Loucy (cell line): ENCODE measurements around the gene CLASP1.

Source experiments
- H2AFZ ChIP-seq: fragments of 200-600 bp; sonication (generic); 2 replicates; pipeline ENCODE4 v1.6.0; 2016; ENCODE audit warnings: antibody characterized with exemption, mild to moderate bottlenecking, low read length, moderate library complexity
- H3F3A ChIP-seq: fragments of 200-600 bp; 2 replicates; pipeline ENCODE4 v1.6.0; 2016; ENCODE audit warnings: antibody characterized with exemption, low read depth, mild to moderate bottlenecking
- H3K27me3 ChIP-seq: fragments of 200-600 bp; sonication (generic); 2 replicates; pipeline ENCODE4 v1.6.1; 2014; ENCODE audit warnings: low read length, mild to moderate bottlenecking; ENCODE audit not compliant: insufficient read depth, poor library complexity, severe bottlenecking
- H3K36me3 ChIP-seq: fragments of 200-600 bp; sonication (generic); 2 replicates; pipeline ENCODE4 v1.6.1; 2016; ENCODE audit warnings: low read length; ENCODE audit not compliant: insufficient read depth
- H3K4me1 ChIP-seq: fragments of 200-600 bp; sonication (generic); 2 replicates; pipeline ENCODE4 v1.5.1; 2014; ENCODE audit warnings: low read length, mild to moderate bottlenecking; ENCODE audit not compliant: insufficient read depth, poor library complexity, severe bottlenecking
- H3K4me2 ChIP-seq: fragments of 200-600 bp; sonication (generic); 2 replicates; pipeline ENCODE4 v1.6.0; 2014; ENCODE audit warnings: antibody characterized with exemption, low read length, low read depth, mild to moderate bottlenecking; ENCODE audit not compliant: poor library complexity, severe bottlenecking
- H3K4me3 ChIP-seq: fragments of 200-600 bp; sonication (generic); 2 replicates; pipeline ENCODE4 v1.5.1; 2014; ENCODE audit warnings: low read length, mild to moderate bottlenecking, mixed read lengths; ENCODE audit not compliant: poor library complexity, severe bottlenecking
- H3K79me2 ChIP-seq: fragments of 200-600 bp; sonication (generic); 2 replicates; pipeline ENCODE4 v1.6.1; 2014; ENCODE audit warnings: low read length; ENCODE audit not compliant: insufficient read depth
- H3K9ac ChIP-seq: fragments of 200-600 bp; sonication (generic); 2 replicates; pipeline ENCODE4 v1.6.0; 2014; ENCODE audit warnings: mild to moderate bottlenecking, low read depth, low read length, moderate library complexity; ENCODE audit not compliant: poor library complexity, severe bottlenecking
- H3K9me2 ChIP-seq: fragments of 200-600 bp; sonication (generic); replicated peaks from 2 replicates; pipeline ENCODE4 v1.6.1; 2016; ENCODE audit warnings: low read depth, low read length, mixed read lengths
- H3K9me3 ChIP-seq: fragments of 200-600 bp; sonication (generic); 2 replicates; pipeline ENCODE4 v1.6.1; 2014; ENCODE audit warnings: mild to moderate bottlenecking, antibody characterized with exemption, low read length, low read depth; ENCODE audit not compliant: insufficient read depth
- H4K20me1 ChIP-seq: fragments of 200-600 bp; sonication (generic); 2 replicates; pipeline ENCODE4 v1.6.0; 2014; ENCODE audit warnings: antibody characterized with exemption, low read length, mild to moderate bottlenecking; ENCODE audit not compliant: insufficient read depth, poor library complexity, severe bottlenecking
- EZH2phosphoT487 ChIP-seq: fragments of 200-600 bp; IDR thresholded peaks from 2 replicates; pipeline ENCODE4 v1.6.1; 2018; ENCODE audit warnings: antibody characterized with exemption, mild to moderate bottlenecking, moderate library complexity, borderline replicate concordance
- TF ChIP-seq, protein P1 (sequence below): fragments of 200-600 bp; sonication (generic); conservative IDR thresholded peaks from 2 replicates; pipeline ENCODE4 v1.5.1; 2014; ENCODE audit warnings: mild to moderate bottlenecking, antibody characterized with exemption, low read length

Gene CLASP1

GRCh38 chr2:121365061-121365460, 284.2 kb downstream of the CLASP1 start:
- H3F3A ChIP-seq, result no peaks in the 10 kb centered on the region
- no peaks in the 10 kb centered on the region for H3K9me3 ChIP-seq
- TF ChIP-seq, protein P1, sequence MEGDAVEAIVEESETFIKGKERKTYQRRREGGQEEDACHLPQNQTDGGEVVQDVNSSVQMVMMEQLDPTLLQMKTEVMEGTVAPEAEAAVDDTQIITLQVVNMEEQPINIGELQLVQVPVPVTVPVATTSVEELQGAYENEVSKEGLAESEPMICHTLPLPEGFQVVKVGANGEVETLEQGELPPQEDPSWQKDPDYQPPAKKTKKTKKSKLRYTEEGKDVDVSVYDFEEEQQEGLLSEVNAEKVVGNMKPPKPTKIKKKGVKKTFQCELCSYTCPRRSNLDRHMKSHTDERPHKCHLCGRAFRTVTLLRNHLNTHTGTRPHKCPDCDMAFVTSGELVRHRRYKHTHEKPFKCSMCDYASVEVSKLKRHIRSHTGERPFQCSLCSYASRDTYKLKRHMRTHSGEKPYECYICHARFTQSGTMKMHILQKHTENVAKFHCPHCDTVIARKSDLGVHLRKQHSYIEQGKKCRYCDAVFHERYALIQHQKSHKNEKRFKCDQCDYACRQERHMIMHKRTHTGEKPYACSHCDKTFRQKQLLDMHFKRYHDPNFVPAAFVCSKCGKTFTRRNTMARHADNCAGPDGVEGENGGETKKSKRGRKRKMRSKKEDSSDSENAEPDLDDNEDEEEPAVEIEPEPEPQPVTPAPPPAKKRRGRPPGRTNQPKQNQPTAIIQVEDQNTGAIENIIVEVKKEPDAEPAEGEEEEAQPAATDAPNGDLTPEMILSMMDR, result no peak
- no peak for TF ChIP-seq EZH2phosphoT487
- no peaks in the 10 kb centered on the region for H4K20me1 ChIP-seq
- H3K4me2 ChIP-seq, result no peak overlapping the region
- H3K79me2 ChIP-seq, result no peaks in the 10 kb centered on the region
- H3K9ac ChIP-seq, result no peak overlapping the region
- H3K36me3 ChIP-seq, result peaks cover 74% of the 10 kb centered on the region; the same call in 1 of the 2 replicates
- H3K9me2 ChIP-seq, result no peaks in the 10 kb centered on the region
- H2AFZ ChIP-seq, result no peak overlapping the region
- H3K4me3 ChIP-seq, result no peak overlapping the region
- no peaks in the 10 kb centered on the region for H3K27me3 ChIP-seq
- no peaks in the 10 kb centered on the region for H3K4me1 ChIP-seq

DNA sequence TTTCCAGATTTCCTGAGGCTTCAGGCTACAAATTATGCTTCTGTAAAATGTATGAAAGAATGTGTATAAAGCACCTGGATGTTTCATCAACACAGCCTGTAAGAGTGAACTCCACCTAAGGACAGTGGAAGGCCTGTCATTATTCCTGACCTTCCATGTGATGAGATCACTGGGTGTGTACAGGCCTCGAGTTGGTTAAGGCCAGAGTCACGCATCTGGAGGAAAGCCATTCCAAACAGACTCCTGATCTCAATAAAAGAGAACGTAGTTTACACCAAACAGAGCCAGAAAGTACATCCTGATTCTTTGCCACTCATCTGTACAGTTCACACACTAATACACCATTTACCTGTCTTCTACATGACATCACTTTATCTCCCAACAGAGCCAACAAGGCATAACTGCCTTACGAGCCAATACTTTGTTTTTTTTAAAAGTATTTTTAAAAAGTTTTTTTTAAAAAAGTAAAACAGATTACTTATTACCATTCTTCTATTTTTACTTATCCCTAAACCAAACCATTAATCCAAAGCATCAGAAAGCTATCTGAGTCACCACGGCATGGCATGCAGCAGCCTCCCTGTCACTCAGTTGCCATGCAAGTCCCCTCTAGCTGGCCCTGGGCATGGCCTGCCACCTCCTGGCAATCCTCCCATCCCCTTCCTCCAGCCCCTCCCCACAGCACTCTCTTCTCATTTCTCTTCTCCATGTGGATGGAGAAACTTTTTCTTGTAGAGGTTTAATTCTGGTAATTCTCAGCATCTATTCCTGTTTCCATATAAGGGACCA, 285.4 kb downstream of the CLASP1 start:
- H3K4me1 ChIP-seq, result no peaks in the 10 kb centered on the region
- no peaks in the 10 kb centered on the region for H3K27me3 ChIP-seq
- H3K9ac ChIP-seq, result no peak overlapping the region
- no peak for TF ChIP-seq EZH2phosphoT487
- TF ChIP-seq, protein P1, result no peak
- H3K9me2 ChIP-seq, result no peaks in the 10 kb centered on the region
- H3F3A ChIP-seq, result no peaks in the 10 kb centered on the region
- no peak overlapping the region for H3K4me2 ChIP-seq
- no peaks in the 10 kb centered on the region for H4K20me1 ChIP-seq
- no peak overlapping the region for H2AFZ ChIP-seq
- H3K4me3 ChIP-seq, result no peak overlapping the region
- no peaks in the 10 kb centered on the region for H3K79me2 ChIP-seq
- peaks cover 81% of the 10 kb centered on the region; the same call in 1 of the 2 replicates for H3K36me3 ChIP-seq
- no peaks in the 10 kb centered on the region for H3K9me3 ChIP-seq

DNA sequence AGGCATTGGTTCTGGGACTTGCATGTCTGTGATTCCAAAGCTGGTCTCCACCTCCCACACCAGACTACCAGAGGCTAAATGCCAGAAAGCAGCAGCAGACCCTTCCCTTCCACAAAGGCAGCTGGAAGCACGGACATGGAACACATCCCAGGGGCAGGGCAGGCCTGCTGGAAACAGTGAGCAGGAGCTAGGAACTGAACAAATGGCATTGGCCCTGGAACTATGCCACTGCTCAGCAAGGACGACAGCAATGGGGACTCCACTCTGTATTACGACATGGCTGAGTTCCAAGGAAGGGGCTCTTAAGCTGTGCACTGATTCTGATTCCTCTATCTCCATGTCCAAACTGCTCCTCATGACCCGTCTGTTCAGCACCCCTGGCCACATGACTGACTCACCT, 286.5 kb downstream of the CLASP1 start:
- peaks cover 85% of the 10 kb centered on the region; the same call in 1 of the 2 replicates for H3K36me3 ChIP-seq
- no peaks in the 10 kb centered on the region for H3K9me3 ChIP-seq
- no peaks in the 10 kb centered on the region for H4K20me1 ChIP-seq
- H3K79me2 ChIP-seq, result no peaks in the 10 kb centered on the region
- no peak overlapping the region for H3K4me3 ChIP-seq
- H3K9me2 ChIP-seq, result no peaks in the 10 kb centered on the region
- no peak overlapping the region for H3K9ac ChIP-seq
- TF ChIP-seq, protein P1, result no peak
- no peak for TF ChIP-seq EZH2phosphoT487
- H3K4me2 ChIP-seq, result no peak overlapping the region
- no peaks in the 10 kb centered on the region for H3K27me3 ChIP-seq
- H2AFZ ChIP-seq, result no peak overlapping the region
- no peaks in the 10 kb centered on the region for H3F3A ChIP-seq
- H3K4me1 ChIP-seq, result no peaks in the 10 kb centered on the region
